H9 (cell line): ENCODE data around the gene IPO13. TPM values are rescaled to one million over a fixed set of nuclear protein-coding genes. Genes with fewer than 3 reads are reported as not detected.

Experiments used
- DNase-seq: peaks from one replicate; pipeline ENCODE4 v3.0.0-alpha.2; 2017
- H2AFZ ChIP-seq: one replicate; pipeline ENCODE4 v1.6.1; 2013; ENCODE audit warnings: mild to moderate bottlenecking, low read length, control low read depth, moderate library complexity
- H2AK5ac ChIP-seq: 2 replicates; pipeline ENCODE4 v1.6.1; 2013; ENCODE audit warnings: low read length, control low read depth, mixed read lengths; ENCODE audit not compliant: insufficient read length
- H2BK120ac ChIP-seq: one replicate; pipeline ENCODE4 v1.6.1; 2013; ENCODE audit warnings: low read depth, mild to moderate bottlenecking, low read length, control low read depth, inconsistent platforms; ENCODE audit not compliant: poor library complexity, severe bottlenecking
- H2BK12ac ChIP-seq: 2 replicates; pipeline ENCODE4 v1.6.1; 2013; ENCODE audit warnings: low read length, control low read depth, mixed read lengths, low read depth; ENCODE audit not compliant: insufficient read length
- H2BK15ac ChIP-seq: 2 replicates; pipeline ENCODE4 v1.6.1; 2013; ENCODE audit warnings: low read depth, low read length, control low read depth
- H2BK20ac ChIP-seq: one replicate; pipeline ENCODE4 v1.6.1; 2013; ENCODE audit warnings: low read depth, mild to moderate bottlenecking, low read length, control low read depth, inconsistent platforms; ENCODE audit not compliant: poor library complexity, severe bottlenecking
- H2BK5ac ChIP-seq: 2 replicates; pipeline ENCODE4 v1.6.1; 2013; ENCODE audit warnings: low read length, control low read depth, mixed read lengths; ENCODE audit not compliant: insufficient read length
- H3K14ac ChIP-seq: 2 replicates; pipeline ENCODE4 v1.6.1; 2013; ENCODE audit warnings: low read length, control low read depth; ENCODE audit not compliant: insufficient read depth
- H3K18ac ChIP-seq: 2 replicates; pipeline ENCODE4 v1.6.1; 2013; ENCODE audit warnings: low read depth, mild to moderate bottlenecking, mixed read lengths, low read length, control low read depth; ENCODE audit not compliant: insufficient read length
- H3K23ac ChIP-seq: 2 replicates; pipeline ENCODE4 v1.6.1; 2013; ENCODE audit warnings: low read length, control low read depth, mixed read lengths, low read depth; ENCODE audit not compliant: insufficient read length
- H3K23me2 ChIP-seq: 2 replicates; pipeline ENCODE4 v1.6.1; 2013; ENCODE audit warnings: low read depth, mild to moderate bottlenecking, mixed read lengths, low read length, control low read depth; ENCODE audit not compliant: insufficient read length, poor library complexity, severe bottlenecking
- H3K27ac ChIP-seq: 2 replicates; pipeline ENCODE4 v1.5.1; 2013; ENCODE audit warnings: low read length, control low read depth, mixed read lengths, low read depth; ENCODE audit not compliant: insufficient read length
- H3K27me3 ChIP-seq: 2 replicates; pipeline ENCODE4 v1.6.1; 2013; ENCODE audit warnings: low read length, control low read depth, inconsistent platforms; ENCODE audit not compliant: insufficient read depth
- H3K4ac ChIP-seq: 2 replicates; pipeline ENCODE4 v1.6.1; 2013; ENCODE audit warnings: low read depth, mild to moderate bottlenecking, control low read depth, inconsistent platforms, low read length, moderate library complexity
- H3K4me1 ChIP-seq: 2 replicates; pipeline ENCODE4 v1.6.1; 2013; ENCODE audit warnings: low read length, control low read depth, inconsistent platforms; ENCODE audit not compliant: insufficient read depth
- H3K4me2 ChIP-seq: 2 replicates; pipeline ENCODE4 v1.6.1; 2013; ENCODE audit warnings: low read length, control low read depth, mixed read lengths; ENCODE audit not compliant: insufficient read length, insufficient read depth
- H3K56ac ChIP-seq: 2 replicates; pipeline ENCODE4 v1.6.1; 2013; ENCODE audit warnings: low read depth, mild to moderate bottlenecking, mixed read lengths, low read length, control low read depth; ENCODE audit not compliant: insufficient read length
- H3K79me1 ChIP-seq: 2 replicates; pipeline ENCODE4 v1.6.1; 2013; ENCODE audit warnings: low read depth, mild to moderate bottlenecking, moderate library complexity, low read length, control low read depth, inconsistent platforms; ENCODE audit not compliant: insufficient read depth, poor library complexity, severe bottlenecking
- H3K79me2 ChIP-seq: 2 replicates; pipeline ENCODE4 v1.6.1; 2013; ENCODE audit warnings: low read length, control low read depth, inconsistent platforms; ENCODE audit not compliant: insufficient read depth
- H3K9ac ChIP-seq: 2 replicates; pipeline ENCODE4 v1.6.1; 2013; ENCODE audit warnings: low read length, control low read depth, mixed read lengths; ENCODE audit not compliant: insufficient read length; ENCODE audit errors: extremely low read depth
- H3K9me3 ChIP-seq: one replicate; pipeline ENCODE4 v1.6.1; 2013; ENCODE audit warnings: low read depth, low read length, inconsistent platforms; ENCODE audit not compliant: control insufficient read depth
- H3T11ph ChIP-seq: one replicate; pipeline ENCODE4 v1.6.1; 2013; ENCODE audit warnings: mild to moderate bottlenecking, low read length, control low read depth, inconsistent platforms
- H4K20me1 ChIP-seq: one replicate; pipeline ENCODE4 v1.6.1; 2013; ENCODE audit not compliant: control insufficient read depth, insufficient read length, insufficient read depth
- H4K5ac ChIP-seq: 2 replicates; pipeline ENCODE4 v1.6.1; 2013; ENCODE audit warnings: low read depth, mild to moderate bottlenecking, mixed read lengths, low read length, control low read depth; ENCODE audit not compliant: insufficient read length
- H4K8ac ChIP-seq: replicated peaks from 2 replicates; pipeline ENCODE4 v1.6.1; 2013; ENCODE audit warnings: low read length, control low read depth, mixed read lengths, low read depth; ENCODE audit not compliant: insufficient read length
- H4K91ac ChIP-seq: 2 replicates; pipeline ENCODE4 v1.6.1; 2013; ENCODE audit warnings: low read depth, mild to moderate bottlenecking, moderate library complexity, mixed read lengths, low read length, control low read depth; ENCODE audit not compliant: insufficient read length
- H3K27ac Mint-ChIP-seq, 3 experiments: 2 replicates in 2 of 3; 3 replicates in 1 of 3; pipeline ENCODE4 v1.8.0; 2020 to 2021; ENCODE audit warnings: mixed read lengths in 3 of 3, mild to moderate bottlenecking in 1 of 3, moderate library complexity in 1 of 3
- H3K27me3 Mint-ChIP-seq: 2 replicates; pipeline ENCODE4 v1.8.0; 2021; ENCODE audit warnings: low read depth, mild to moderate bottlenecking, moderate library complexity, mixed read lengths
- H3K36me3 Mint-ChIP-seq, 3 experiments: 2 replicates in 2 of 3; 3 replicates in 1 of 3; pipeline ENCODE4 v1.8.0; 2020 to 2021; ENCODE audit warnings: low read depth in 3 of 3, mixed read lengths in 3 of 3; ENCODE audit not compliant: insufficient read depth in 1 of 3
- H3K4me1 Mint-ChIP-seq, 2 experiments: 2 replicates each; pipeline ENCODE4 v1.8.0; 2020; ENCODE audit warnings: mixed read lengths in 2 of 2
- H3K4me3 Mint-ChIP-seq, 2 experiments: 2 replicates in 1 of 2; 3 replicates in 1 of 2; pipeline ENCODE4 v1.8.0; 2020 to 2021; ENCODE audit warnings: mild to moderate bottlenecking in 2 of 2, mixed read lengths in 2 of 2, moderate library complexity in 1 of 2
- H3K9me3 Mint-ChIP-seq, 2 experiments: 2 replicates in 1 of 2; 3 replicates in 1 of 2; pipeline ENCODE4 v1.8.0; 2020; ENCODE audit warnings: mild to moderate bottlenecking in 2 of 2, mixed read lengths in 2 of 2, moderate library complexity in 1 of 2
- CTCF ChIP-seq: fragments of 200-600 bp; sonication (generic); conservative IDR thresholded peaks from 3 replicates; pipeline ENCODE4 v1.8.0; 2021; ENCODE audit warnings: antibody characterized with exemption, mild to moderate bottlenecking
- WGBS: extraction: QIAGEN DNeasy Blood & Tissue Kit; methylation state at CpG from one replicate; pipeline ENCODE4 v1.1.7; 2013; ENCODE audit warnings: missing lambda C conversion rate, low lambda C conversion rate, mixed read lengths; ENCODE audit not compliant: insufficient read length; ENCODE audit errors: extremely low coverage; 5-methylcytosine and 5-hydroxymethylcytosine counted together
- total RNA-seq: library from RNA; stranded (reverse); gene quantifications from 2 replicates; pipeline ENCODE4 v1.2.1, GENCODE V29; 2021

IPO13 gene
- total RNA-seq, 1 experiment from 2014 or later, result 24.5 TPM

- no peaks in the 10 kb centered on the region; a peak in 1 of 5 replicates for H3K9me3 Mint-ChIP-seq
- peak within 1 kb of the TSS; percentile 44 for H3K9ac ChIP-seq
- H2AFZ ChIP-seq, result no peak within 1 kb of the TSS
- peak within 1 kb of the TSS; percentile 34 to 96 (median 94); a peak in 6 of 7 replicates for H3K27ac Mint-ChIP-seq
- H2BK12ac ChIP-seq, result no peak within 1 kb of the TSS
- H2BK120ac ChIP-seq, result no peak within 1 kb of the TSS
- DNase-seq, result peak; percentile 68
- WGBS, result no CpG with 5 or more reads among the region's 54 CpGs
- H3K36me3 Mint-ChIP-seq, result peaks cover 22 to 49% (median 44%) of the 10 kb centered on the region in 3 experiments; a peak in 6 of 7 replicates
- H3K79me2 ChIP-seq, result peaks cover 3% of the 10 kb centered on the region; the same call in 1 of the 2 replicates
- H3K14ac ChIP-seq, result peak within 1 kb of the TSS; percentile 80
- H3K4ac ChIP-seq, result no peak within 1 kb of the TSS
- no peak within 1 kb of the TSS for H2BK15ac ChIP-seq
- H4K20me1 ChIP-seq, result no peaks in the 10 kb centered on the region
- H3K27ac ChIP-seq, result no peak within 1 kb of the TSS
- no peak within 1 kb of the TSS for H3K23ac ChIP-seq
- no peak within 1 kb of the TSS for H2BK20ac ChIP-seq
- no peak within 1 kb of the TSS for H4K5ac ChIP-seq
- H4K8ac ChIP-seq, result no peak within 1 kb of the TSS
- H3K4me1 ChIP-seq, result peaks cover 8% of the 10 kb centered on the region; the same call in 1 of the 2 replicates
- peaks cover 6% of the 10 kb centered on the region for H3K79me1 ChIP-seq
- peaks cover 23% of the 10 kb centered on the region for H3K23me2 ChIP-seq
- H3K27me3 ChIP-seq, result no peaks in the 10 kb centered on the region
- H3T11ph ChIP-seq, result no peak within 1 kb of the TSS
- no peak within 1 kb of the TSS for H4K91ac ChIP-seq
- H2AK5ac ChIP-seq, result no peak within 1 kb of the TSS
- peaks cover 31 to 36% of the 10 kb centered on the region in 2 experiments for H3K4me1 Mint-ChIP-seq
- H3K18ac ChIP-seq, result peak within 1 kb of the TSS; percentile 1
- H3K4me2 ChIP-seq, result peak within 1 kb of the TSS; percentile 62
- TF ChIP-seq CTCF, result no peak
- H3K4me3 Mint-ChIP-seq, result peak within 1 kb of the TSS; percentile 89 to 95
- no peaks in the 10 kb centered on the region for H3K9me3 ChIP-seq
- no peaks in the 10 kb centered on the region for H3K27me3 Mint-ChIP-seq
- H2BK5ac ChIP-seq, result no peak within 1 kb of the TSS
- H3K56ac ChIP-seq, result no peak within 1 kb of the TSS
Observed at GRCh38 chr1:43978551-43979260, 32.0 kb downstream of the IPO13 start, which contains the start of gene B4GALT2. Gene B4GALT2, plus strand, starts transcription at chr1:43979210. Its CDS starts 1,951 bp downstream, at chr1:43981161.
